Myocyte (in vitro differentiated cells): ENCODE results near the gene TMEM59. TPM values are rescaled to one million over a fixed set of nuclear protein-coding genes. Genes with fewer than 3 reads are reported as not detected.
A peak's percentile ranks its signal among the peaks of the same experiment; 100 is the strongest.
"Not testable (repeated sequence)": the region's sequence is repeated elsewhere in the genome, so short reads cannot be mapped to it uniquely, and the experiment has no call there.

Experiments used
- DNase-seq: peaks from one replicate; pipeline ENCODE4 v3.0.0-alpha.2; 2012; ENCODE audit warnings: low read depth
- polyA plus RNA-seq: library from polyadenylated mRNA; unstranded; fragments of >200 nt; gene quantifications from one replicate; pipeline ENCODE4 v1.2.1, GENCODE V29; 2012; ENCODE audit warnings: missing spikeins
- total RNA-seq: library from RNA; depleted of rRNA; stranded (reverse); fragments of >200 nt; gene quantifications from 2 replicates; pipeline ENCODE4 v1.2.3, GENCODE V29; 2014

TMEM59 gene, protein sequence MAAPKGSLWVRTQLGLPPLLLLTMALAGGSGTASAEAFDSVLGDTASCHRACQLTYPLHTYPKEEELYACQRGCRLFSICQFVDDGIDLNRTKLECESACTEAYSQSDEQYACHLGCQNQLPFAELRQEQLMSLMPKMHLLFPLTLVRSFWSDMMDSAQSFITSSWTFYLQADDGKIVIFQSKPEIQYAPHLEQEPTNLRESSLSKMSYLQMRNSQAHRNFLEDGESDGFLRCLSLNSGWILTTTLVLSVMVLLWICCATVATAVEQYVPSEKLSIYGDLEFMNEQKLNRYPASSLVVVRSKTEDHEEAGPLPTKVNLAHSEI
- total RNA-seq: 246 and 250 TPM in 2 replicates
- 272 TPM for polyA plus RNA-seq

DNA sequence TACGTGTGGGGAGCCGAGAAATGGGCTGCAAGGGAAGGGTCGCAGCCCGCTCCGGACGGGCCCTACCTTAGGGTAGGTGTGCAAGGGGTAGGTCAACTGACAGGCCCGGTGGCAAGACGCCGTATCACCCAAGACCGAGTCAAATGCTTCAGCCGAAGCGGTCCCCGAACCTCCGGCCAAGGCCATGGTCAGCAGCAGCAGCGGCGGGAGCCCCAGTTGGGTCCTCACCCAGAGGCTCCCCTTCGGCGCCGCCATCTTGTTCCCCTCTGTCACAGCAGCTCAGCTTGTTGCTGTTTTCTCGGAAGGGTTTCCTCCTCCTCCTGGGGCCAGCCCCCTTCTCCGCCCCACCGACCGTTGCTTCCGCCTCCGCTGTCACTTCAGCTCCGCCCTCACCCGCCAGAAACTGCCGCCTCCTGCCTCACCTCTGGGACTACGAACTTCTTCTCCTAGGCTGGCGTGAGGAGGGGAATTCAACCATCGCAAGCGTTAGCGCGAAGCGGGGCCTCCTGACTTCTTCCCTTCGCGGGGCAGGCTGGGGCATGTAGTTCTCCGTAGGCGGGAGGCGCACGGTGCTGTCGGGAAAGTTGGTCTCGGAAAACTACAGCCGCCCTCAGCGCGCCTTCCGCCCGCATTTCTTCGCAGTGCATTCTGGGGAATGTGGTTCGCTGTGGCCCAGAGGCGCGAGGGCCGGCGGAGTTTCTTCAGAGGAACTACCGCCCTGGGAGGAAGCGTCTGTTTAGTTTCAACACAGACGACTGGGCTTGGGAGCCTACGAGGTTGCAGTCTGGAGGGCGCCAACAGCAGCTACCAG lies at the start of gene TMEM59, which contains the start of gene TCEANC2:
TSS of gene TMEM59 (minus strand) at position 271 of the 811 bp plus-strand sequence. CDS start at position 255, 16 bp downstream.
TSS of gene TCEANC2 (plus strand) at position 675 of the 811 bp plus-strand sequence. CDS start 815 bp downstream, outside the sequence.
- peak; percentile 99 for DNase-seq

DNA sequence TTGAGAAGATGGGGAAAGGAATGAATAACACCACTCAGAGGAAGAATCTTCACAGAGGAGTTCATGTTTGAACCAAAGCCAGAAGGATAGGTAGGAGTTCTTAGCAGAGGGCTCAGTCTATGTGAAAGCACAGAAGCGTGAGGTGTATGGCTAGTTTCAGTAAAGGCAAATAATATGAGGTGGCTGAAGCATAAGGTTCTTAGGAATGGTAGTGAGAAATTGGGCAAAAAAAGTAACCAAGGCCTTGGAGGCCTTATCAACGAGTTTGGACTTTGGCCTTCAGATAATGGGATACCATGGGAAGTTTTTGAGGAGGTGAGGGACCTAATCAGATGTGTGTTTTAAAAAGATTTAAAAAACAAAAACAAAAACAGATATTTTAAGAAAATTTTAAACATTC lies 47.5 kb upstream of the TMEM59 start:
- DNase-seq: no peak

DNA sequence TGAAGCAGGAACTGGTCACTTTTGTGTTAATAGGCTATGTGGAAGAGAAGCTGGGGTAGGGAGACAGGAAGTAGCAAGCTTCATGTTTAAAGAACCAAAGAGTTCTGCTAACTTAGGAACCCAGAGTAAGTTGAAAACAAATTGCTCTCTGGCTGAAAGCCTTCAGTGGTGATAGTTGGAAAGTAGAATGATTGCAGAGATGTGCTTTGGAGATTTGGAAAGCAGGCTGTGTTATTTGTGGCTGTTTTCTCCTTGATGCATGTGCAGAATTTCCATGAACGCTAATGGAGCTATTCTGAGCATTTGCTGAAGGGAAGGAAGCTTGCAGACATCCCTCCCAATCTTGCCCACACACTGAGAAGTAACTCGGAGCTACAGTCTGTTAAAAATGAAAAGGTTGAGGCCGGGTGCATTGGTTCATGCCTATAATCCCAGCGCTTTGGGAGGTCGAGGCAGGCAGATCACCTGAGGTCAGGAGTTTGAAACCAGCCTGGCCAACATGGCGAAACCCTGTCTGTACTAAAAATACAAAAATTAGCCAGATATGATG lies 46.1 kb upstream of the TMEM59 start:
- no peak for DNase-seq

DNA sequence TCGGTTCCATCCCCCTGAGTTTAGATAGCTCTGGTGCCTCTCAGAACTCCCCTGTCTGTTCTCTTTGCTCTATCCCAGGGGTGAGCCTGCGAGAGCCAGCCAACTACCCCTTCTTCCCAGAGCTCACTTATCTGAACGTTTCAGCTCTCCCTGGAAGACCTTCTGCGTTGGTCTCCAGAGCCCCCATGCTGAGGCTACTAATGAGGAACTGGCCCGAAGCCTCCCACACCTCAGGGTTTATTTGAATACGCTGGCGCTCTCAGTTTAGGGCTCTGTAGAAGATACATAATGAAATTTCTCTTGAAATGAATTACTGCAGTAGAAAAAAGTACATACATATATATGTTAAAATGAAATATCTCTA lies 43.9 kb upstream of the TMEM59 start:
- DNase-seq: no peak

DNA sequence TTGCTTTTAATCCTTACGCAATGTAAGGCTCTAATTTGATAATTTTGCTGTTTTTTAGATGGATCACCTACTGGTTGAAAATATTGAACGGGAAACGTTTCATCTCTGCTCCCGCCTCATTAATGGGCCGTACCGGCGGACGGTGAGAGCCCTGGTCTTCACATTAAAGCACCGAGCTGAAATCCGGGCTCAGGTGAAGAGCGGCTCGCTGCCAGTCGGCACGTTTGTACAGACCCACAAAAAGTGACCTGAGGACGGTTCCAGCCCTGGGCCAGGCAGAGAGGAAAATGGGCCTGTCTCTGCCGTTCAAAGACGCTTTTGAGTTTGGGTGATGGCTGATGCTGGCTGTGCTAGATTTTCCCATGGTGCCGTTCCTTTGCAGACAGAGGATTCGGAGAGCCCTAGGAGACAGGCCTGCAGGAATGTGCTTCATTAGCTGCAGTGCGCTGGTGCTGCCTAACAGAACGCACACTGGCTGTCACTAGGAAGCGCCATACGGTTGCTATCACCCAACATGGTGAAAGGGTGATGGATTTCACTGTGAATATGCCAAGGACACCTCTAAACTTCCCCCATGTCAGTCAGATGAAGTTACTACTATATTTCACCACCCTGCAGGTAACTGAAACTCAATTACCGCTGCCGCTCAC lies 43.3 kb upstream of the TMEM59 start:
- no peak for DNase-seq

DNA sequence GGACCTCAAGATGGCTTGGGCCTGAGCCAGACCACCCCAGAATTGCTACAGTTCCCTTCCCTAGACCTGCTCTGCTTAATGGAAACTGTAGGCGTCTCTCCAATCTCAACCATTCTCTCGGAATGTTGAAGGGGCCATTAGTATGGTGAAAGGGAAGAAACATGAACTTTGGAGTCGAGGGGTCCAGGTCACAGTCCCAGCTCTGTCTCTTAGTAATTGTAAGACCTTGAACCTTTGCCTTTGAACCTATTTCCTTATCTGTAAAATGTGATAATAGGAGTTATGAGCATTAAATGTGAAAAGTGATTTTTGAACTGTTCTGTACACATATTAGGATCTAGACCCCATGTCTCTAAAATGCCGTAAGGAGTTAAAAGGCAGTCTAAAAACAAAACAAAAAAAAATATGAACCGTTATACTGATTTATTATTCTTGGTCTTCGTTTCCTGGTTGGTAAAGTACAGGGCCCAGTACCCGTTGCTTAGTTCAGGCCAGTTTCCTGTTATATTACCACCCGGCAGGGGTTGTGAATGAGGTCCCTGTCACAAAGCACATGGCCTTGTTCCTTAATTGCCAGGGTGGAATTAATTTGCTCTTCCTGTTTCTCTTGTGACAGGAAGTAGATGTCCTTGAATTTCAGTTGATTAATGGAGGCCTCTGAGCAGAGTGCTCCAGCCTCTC lies 42.7 kb upstream of the TMEM59 start:
- DNase-seq: no peak

DNA sequence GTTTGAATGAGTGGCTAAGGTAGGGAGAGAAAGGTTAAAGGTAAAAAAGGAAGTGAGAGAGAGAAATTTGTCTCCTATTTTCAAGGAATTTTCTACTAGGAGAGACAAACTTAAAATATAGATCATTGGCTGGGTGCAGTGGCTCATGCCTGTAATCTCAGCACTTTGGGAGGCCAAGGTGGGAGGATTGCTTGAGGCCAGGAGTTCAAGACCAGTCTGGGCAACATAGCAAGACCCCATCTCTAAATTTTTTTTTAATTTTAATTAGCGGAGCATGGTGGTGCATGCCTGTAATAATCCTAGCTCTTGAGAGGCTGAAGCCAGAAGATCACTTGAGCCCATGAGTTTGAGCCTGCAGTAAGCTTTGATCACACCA lies 41.7 kb upstream of the TMEM59 start:
- not testable (repeated sequence) for DNase-seq

DNA sequence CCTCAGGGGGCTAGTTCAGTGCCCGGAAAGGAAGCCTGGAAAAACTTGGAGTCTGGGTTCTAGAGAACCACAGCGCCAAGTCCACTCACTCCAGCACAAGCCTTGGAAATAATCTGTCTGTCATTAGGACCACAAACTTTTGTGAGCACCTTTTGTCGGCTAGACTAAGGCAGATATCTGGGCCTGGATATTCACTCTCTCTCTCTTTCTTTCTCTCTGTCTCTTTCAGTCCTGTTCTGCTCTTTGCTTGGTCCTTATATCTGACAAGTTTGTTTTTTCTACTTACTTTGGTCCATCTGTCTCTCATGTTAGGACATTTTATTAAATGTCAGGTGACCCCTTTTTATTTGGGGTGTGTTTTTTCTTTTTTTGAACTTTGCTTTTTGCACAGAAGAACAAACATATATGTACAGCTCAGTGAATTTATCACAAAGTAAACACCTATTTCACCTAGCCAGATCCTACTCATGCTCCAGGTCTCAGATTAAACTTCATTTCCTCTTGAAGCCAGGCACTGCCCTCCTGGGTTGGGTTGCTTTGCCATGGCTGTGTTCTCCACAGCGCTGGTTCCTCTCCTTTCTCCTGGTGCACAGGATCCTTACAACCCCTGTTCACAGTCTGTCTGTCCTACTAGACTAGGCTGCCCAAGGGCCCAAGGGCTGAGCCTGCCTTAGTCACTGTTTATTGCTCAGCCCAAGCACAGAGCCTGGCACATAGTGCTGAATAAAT lies 41.2 kb upstream of the TMEM59 start:
- DNase-seq: no peak

DNA sequence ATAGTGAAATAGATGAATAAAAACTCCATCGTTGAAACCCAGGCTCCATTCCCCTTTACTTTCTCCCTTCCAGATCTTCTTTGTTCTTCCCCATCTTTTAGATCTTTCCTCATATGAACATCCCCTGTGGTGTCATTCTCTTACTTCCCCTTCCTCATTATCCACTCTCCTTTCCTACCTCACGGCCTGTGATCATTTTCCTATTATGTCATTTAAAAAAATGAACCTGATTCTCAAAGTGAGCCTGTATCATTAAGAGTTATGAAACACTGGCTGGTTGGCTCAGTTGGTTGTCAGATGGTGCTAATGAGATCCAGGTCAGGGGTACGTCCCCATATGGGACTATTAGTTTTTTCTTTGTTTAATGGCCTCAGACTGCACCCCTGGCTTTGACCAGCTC lies 38.7 kb upstream of the TMEM59 start:
- no peak for DNase-seq

DNA sequence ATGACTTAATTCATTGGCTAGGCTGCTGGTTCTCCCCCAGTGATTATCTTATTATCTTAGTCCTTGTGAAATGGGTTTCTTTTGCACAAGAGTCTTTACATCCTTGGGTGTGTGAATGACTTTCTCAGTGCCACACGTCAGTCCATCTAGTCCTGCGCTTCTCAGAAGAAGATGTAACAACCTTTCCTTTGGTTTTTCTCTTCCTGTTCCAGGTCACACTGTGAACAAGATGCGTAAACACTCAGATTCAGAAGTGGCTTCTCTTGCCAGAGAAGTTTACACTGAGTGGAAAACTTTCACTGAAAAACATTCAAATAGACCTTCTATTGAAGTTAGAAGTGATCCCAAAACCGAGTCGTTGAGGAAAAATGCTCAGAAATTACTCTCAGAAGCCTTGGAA lies 35.4 kb upstream of the TMEM59 start:
- DNase-seq: no peak

DNA sequence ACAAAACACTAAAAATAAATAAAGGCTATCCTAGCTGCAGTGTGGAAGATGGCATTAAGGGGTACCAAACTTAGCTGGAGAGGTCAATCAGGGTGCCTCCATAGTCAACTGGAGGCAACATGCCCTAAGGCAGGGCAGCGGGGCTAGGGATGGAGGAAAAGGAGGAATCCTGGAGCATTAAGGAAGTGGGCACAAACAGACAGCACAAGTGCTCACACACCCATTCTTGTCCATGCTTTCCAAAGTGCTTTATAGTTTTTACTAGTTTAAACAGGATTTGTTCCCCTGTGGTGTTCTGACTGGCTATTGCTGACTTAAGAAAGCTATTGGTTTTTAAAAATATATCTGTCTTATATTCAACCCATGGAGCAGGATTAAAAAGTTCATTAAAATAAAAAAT lies 33.8 kb upstream of the TMEM59 start:
- no peak for DNase-seq

DNA sequence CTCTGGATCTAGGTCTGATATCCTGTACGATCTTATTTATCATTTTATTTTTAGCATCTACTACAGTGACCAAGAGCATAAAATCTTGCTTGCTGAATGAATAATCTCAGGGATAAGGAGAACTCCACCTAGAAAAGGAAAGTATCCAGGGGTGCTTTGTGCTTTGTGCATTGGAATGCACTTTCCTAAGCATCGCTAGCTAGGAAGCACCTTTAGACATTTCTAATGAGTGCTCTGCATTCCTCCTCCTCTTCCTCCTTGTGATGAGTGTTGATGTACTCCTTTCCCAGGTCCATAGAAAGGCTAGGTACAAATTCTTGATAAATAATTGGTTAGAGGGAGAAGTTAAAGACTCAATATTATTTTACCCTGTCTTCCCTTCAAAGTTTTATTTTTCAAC lies 31.8 kb upstream of the TMEM59 start:
- no peak for DNase-seq

DNA sequence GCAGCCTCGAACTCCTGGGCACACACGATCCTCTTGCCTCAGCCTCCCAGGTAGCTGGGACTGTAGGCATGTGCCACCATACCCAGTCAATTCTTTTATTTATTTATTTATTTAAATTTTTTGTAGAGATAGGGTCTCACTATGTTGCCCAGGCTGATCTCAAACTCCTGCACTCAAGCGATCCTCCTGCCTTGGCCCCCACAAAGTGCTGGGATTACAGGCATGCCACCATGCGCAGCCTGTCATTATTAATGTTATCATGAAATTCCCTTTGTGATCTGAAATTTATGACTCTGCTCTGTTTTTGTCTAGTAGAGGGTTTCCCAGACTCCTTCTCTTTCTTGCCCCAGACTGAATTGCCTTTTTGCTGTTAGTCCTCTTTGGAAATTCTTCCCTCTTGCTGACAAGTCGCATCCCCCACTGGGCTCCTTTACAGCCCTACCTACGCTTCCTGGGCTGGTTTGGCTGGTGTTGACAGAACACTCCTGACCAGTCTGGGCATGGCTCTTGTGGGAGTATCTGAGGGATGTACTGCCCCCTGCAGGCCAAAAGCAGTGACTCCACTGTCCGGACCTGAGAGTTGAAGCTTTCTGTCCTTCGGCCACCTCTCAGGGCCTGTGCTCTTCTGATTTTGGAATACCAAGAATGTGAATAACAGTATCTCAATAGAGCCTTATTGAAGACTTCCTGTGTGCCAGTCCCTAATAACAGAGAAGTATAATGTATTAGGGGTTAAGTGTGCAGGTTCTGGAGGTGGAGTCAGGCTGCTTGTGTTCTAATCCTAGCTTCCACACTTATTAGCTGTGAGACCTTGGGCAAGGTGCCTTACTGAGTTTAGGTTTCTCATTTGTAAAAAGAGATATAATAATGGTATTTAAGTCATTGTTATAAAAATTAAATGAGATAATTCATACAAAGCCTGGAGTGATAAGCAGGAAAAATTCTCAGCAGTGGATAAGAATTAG lies 28.6 kb upstream of the TMEM59 start:
- DNase-seq: peak; percentile 57

DNA sequence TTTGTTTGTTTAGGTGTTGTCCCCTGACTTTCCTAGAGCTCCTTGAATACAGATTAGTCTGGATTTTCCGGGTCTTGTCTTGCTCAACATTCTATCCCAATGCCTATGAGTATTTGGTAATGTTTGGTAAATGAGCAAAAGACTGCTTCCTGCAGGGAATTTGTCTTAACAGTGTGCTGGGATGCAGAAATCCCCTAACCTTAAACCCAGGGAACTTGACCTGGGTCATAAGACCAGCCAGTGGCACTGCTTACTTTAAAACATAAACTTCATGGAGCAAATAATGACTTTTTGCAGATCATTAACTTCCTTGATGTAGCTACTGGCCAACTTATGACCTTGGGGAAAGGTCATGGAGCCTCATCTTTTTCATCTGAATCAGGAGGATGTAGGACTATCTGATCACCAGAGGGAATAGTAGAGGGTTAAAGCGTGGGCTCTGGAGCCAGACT lies 27.6 kb upstream of the TMEM59 start:
- no peak for DNase-seq

DNA sequence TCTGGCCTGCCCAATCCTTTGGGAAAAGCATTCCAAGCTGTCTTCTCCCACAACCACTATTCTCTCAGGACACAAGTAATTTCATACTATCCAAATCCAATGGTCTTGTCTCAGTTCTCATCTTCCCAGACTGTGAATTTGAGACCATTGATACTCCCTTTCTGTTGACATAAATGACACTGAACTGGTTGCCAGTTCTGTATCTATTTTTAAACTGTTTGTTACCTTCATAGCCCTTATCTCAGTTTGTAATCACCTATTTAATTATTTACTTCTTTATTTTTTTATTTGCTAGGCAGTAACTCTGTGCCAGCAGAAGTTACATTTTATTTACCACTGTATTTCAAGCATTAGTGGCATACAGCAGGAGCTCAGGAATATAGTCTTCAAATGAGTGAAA lies 24.4 kb upstream of the TMEM59 start:
- no peak for DNase-seq

DNA sequence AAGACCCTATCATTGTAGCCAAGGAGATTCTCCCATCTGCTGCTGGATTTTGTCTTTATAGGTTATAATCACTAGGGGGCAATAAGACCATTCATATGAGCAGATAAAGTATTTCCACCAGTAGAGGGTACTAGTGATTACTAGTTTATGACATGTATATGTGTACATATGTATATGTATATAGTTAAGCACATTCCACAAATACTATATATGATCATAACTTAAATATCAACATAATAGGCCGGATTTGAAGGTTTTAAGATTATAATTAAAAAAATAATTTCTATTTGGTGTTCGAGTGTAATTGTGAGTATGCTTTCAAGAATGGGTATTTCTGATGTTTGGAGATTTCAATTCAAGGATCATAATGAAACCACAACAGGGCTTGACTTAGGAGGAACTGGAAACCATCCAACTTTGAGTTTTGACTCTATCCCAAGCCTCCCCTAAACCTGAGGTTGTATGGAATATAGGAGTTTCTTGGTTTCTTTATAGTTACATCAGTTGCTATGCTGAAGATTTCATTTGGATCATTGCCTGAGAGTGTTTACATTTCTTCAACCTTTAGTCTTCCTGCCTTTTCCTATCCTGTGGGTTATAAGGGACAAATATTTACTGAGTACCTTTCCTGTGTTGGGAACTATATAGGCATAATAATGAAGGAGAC lies 17.3 kb upstream of the TMEM59 start:
- DNase-seq: no peak

DNA sequence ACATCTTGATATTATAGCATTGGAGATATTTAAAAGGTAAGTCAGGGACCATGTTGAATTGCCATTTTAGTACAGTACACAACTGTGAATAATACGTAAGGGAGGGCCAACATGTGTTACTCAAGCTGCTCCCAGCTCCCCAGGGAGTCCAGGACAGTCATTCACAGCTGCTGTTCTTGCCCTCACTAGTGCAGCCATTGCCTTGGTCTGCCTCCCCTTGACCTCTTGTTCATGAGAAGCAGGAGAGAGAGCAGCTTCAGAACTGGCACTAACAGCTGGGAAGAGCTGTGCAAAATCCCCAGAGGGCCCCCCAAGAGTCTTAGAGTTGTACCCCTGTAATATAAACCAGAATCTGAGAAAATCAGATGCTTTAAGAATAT lies 16.8 kb upstream of the TMEM59 start:
- DNase-seq: peak; percentile 97

DNA sequence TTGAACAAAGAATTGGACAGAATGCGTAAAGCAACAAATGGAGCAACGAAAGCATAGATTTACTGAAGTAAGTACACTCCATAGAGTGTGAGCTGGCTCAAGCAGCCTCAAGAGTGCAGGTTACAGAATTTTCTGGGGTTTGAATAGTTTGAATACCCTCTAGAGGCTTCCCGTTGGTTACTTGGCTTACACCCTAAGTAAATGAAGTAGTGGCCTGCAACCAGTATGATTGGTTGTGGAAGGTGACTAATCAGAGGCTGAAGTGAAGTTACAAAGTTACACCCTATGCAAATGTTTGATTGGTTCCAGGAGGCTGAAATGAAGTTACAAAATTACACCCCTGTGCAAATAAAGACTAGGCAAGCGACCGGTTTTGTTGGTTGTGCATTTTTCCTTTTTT lies 11.3 kb upstream of the TMEM59 start:
- no peak for DNase-seq

DNA sequence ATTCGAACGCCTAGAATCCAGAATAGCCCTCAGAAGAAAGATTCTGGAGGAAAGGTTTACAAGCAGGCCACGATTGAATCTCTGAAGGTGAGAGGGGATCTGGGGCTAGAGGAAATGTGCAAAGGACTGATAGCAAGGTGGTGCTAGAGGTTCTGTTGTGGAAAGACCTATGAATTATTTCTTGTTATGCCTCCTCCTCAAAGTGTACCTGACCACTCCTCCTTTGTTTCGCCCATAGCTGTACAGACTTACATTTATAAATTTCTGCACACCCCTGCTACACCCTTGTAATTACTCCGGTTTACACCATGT lies 1.4 kb upstream of the TMEM59 start:
- no peak for DNase-seq
